Activated CD8-positive, alpha-beta T cell treated with anti-CD3 and anti-CD28 coated beads for 36 hours (primary cell): Measurements from ENCODE around the gene SYNPR. TPM values are rescaled to one million over a fixed set of nuclear protein-coding genes. Genes with fewer than 3 reads are reported as not detected.

Experiments
- ATAC-seq: fragments of 200-7000 bp; cut with Tn5 transposase; one replicate; pipeline ENCODE4 v1.10.0; 2021; ENCODE audit warnings: mild to moderate bottlenecking, moderate library complexity
- CTCF ChIA-PET: fragments of 350-600 bp; sonication (Branson Sonifier 250); formaldehyde crosslinking; loops from one replicate; lab custom pipeline; 2021; ENCODE audit warnings: antibody characterized with exemption; lab: Charles Lee
- POLR2A ChIA-PET: fragments of 350-600 bp; sonication (Branson Sonifier 250); formaldehyde crosslinking; loops from one replicate; lab custom pipeline; 2021; ENCODE audit warnings: antibody characterized with exemption; lab: Charles Lee
- DNase-seq: peaks from one replicate; pipeline ENCODE4 v3.0.0-alpha.2; 2020
- H3K27ac Mint-ChIP-seq: one replicate; pipeline ENCODE4 v1.8.0; 2021; ENCODE audit warnings: mild to moderate bottlenecking, mixed read lengths
- H3K27me3 Mint-ChIP-seq: one replicate; pipeline ENCODE4 v1.8.0; 2021; ENCODE audit warnings: mixed read lengths
- H3K36me3 Mint-ChIP-seq: one replicate; pipeline ENCODE4 v1.8.0; 2021; ENCODE audit warnings: low read depth, mixed read lengths
- H3K4me1 Mint-ChIP-seq: one replicate; pipeline ENCODE4 v1.8.0; 2021; ENCODE audit warnings: low read depth, mixed read lengths
- H3K4me3 Mint-ChIP-seq: one replicate; pipeline ENCODE4 v1.8.0; 2021; ENCODE audit warnings: mild to moderate bottlenecking, moderate library complexity, mixed read lengths
- H3K9me3 Mint-ChIP-seq: one replicate; pipeline ENCODE4 v1.8.0; 2021; ENCODE audit warnings: mixed read lengths
- CTCF ChIP-seq: fragments of 200-600 bp; IDR thresholded peaks from one replicate; pipeline ENCODE4 v1.8.0; 2022; ENCODE audit warnings: antibody characterized with exemption, mild to moderate bottlenecking
- intact Hi-C: fragments of 100-400 bp; cut with micrococcal nuclease; formaldehyde crosslinking; loops from one replicate; pipeline ENCODE4 v1.10.0; 2022
- total RNA-seq, 2 experiments: library from RNA; stranded (reverse); gene quantifications; one replicate each; pipeline ENCODE4 v1.2.3, GENCODE V29; 2021

SYNPR gene
- total RNA-seq, 2 experiments from 2014 or later: not detected

GRCh38 chr3:63462732-63463131 is 184.6 kb downstream of the SYNPR start:
- Mint-ChIP-seq H3K9me3 (peaks cover 3% of the 10 kb centered on the region), H3K36me3 (no peaks in the 10 kb centered on the region), H3K27me3 (no peaks in the 10 kb centered on the region), H3K4me1 (no peaks in the 10 kb centered on the region), H3K27ac (no peak overlapping the region), H3K4me3 (no peak overlapping the region)
- POLR2A ChIA-PET: no interaction called here
- no peak for TF ChIP-seq CTCF
- DNase-seq (no peak), ATAC-seq (no peak)
- CTCF ChIA-PET: no interaction called here
- intact Hi-C loops: no loop called here

- CTCF ChIA-PET: no interaction called here
- Mint-ChIP-seq H3K4me1 (no peaks in the 10 kb centered on the region), H3K4me3 (no peak overlapping the region), H3K36me3 (no peaks in the 10 kb centered on the region), H3K27me3 (no peaks in the 10 kb centered on the region), H3K9me3 (peaks cover 3% of the 10 kb centered on the region), H3K27ac (no peak overlapping the region)
- ATAC-seq: no peak
- intact Hi-C loops: no loop called here
- TF ChIP-seq CTCF: no peak
- no peak for DNase-seq
- POLR2A ChIA-PET: interaction anchor here (1.6 kb wide), 1 partner anchor 14 kb away, joined by 3 read pairs; no protein-coding TSS in a partner anchor
Measured at GRCh38 chr3:63467392-63467791, 189.3 kb downstream of the SYNPR start.

GRCh38 chr3:63470745-63471144 is 192.6 kb downstream of the SYNPR start:
- H3K4me3 Mint-ChIP-seq: no peak overlapping the region
- intact Hi-C loops: no loop called here

GRCh38 chr3:63471781-63472180 is 193.7 kb downstream of the SYNPR start:
- intact Hi-C loops: no loop called here
- no peaks in the 10 kb centered on the region for H3K4me1 Mint-ChIP-seq
- H3K36me3 Mint-ChIP-seq: no peaks in the 10 kb centered on the region
- DNase-seq (no peak), ATAC-seq (no peak)
- no peak overlapping the region for H3K4me3 Mint-ChIP-seq
- H3K27ac Mint-ChIP-seq: no peak overlapping the region
- ChIA-PET POLR2A (no interaction called here), CTCF (no interaction called here)
- no peaks in the 10 kb centered on the region for H3K9me3 Mint-ChIP-seq
- TF ChIP-seq CTCF: no peak
- no peaks in the 10 kb centered on the region for H3K27me3 Mint-ChIP-seq

More at GRCh38 chr3:63470745-63471144, 192.6 kb downstream of the SYNPR start:
- H3K27ac Mint-ChIP-seq: no peak overlapping the region
- H3K4me1 Mint-ChIP-seq: no peaks in the 10 kb centered on the region
- ATAC-seq: no peak
- DNase-seq: no peak
- H3K27me3 Mint-ChIP-seq: no peaks in the 10 kb centered on the region
- POLR2A ChIA-PET: no interaction called here
- TF ChIP-seq CTCF: no peak
- no peaks in the 10 kb centered on the region for H3K36me3 Mint-ChIP-seq
- CTCF ChIA-PET: no interaction called here
- H3K9me3 Mint-ChIP-seq: peaks cover 3% of the 10 kb centered on the region

GRCh38 chr3:63473641-63474166 is 195.6 kb downstream of the SYNPR start:
- H3K27me3 Mint-ChIP-seq: no peaks in the 10 kb centered on the region
- intact Hi-C loops: no loop called here
- CTCF ChIA-PET: no interaction called here
- POLR2A ChIA-PET: no interaction called here
- H3K36me3 Mint-ChIP-seq: no peaks in the 10 kb centered on the region
- ATAC-seq (no peak), DNase-seq (no peak)
- no peaks in the 10 kb centered on the region for H3K9me3 Mint-ChIP-seq
- H3K4me3 Mint-ChIP-seq: no peak overlapping the region
- no peaks in the 10 kb centered on the region for H3K4me1 Mint-ChIP-seq
- H3K27ac Mint-ChIP-seq: no peak overlapping the region
- no peak for TF ChIP-seq CTCF
